ENCODE results near the gene TULP4. TPM values are rescaled to one million over a fixed set of nuclear protein-coding genes. Genes with fewer than 3 reads are reported as not detected.

TULP4 gene
- total and polyA plus RNA-seq, 2 of the 8 experiments (the other 6 are each of a cell fraction or from before 2014, with no cell fraction given), result 7.7 to 51.6 TPM

DNA sequence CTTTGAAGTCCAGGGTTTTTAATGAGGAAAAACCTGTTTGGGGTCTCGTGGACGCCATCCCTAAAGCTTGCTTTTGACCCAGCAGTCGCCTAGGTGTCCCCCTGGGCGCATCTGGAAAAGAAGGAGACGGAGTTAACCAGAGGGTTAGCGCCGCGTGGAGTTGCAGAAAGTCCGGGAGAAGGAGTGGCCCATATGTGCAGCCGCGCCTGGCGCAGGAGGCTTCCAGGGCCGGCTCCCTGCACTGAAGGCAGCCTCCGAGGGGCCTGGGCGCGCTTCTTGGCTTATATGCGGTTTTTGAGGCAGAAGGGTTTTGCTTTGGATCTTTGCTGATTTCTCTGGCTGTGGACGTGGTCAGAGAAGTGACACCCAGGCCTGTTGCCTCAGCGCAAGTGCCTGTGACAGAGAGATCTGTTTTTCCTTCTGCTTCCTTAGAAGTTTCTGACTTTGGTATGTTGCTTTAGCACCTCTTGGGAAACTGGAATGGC lies 248.6 kb downstream of the TULP4 start:
- POLR2A ChIA-PET (ENCODE audit: partially characterized antibody), result interaction anchor here (0.9 to 3.1 kb wide), 2 partner anchors 21 to 334 kb away, joined by 3 to 19 read pairs; no protein-coding TSS in a partner anchor
- Histone ChIP-seq H2BK120ac (replicated peaks; ENCODE audit: low read depth, low read length) (no peak overlapping the region), H4K20me1 (replicated peaks in 1 of 2; ENCODE audit: control insufficient read depth in 1 of 2, insufficient read depth in 2 of 2, low read length in 2 of 2) (peaks cover 19 to 29% of the 10 kb centered on the region in 2 experiments), H3K4ac (replicated peaks; ENCODE audit: insufficient read length, low read depth, low read length) (no peak overlapping the region), H3K4me3 (ENCODE audit: extremely low read depth in 1 of 4, insufficient read depth in 2 of 4, low read depth in 3 of 4, low read length in 4 of 4) (peak overlapping the region; percentile 58 to 95 (median 66)), H3K79me2 (ENCODE audit: control insufficient read depth in 1 of 2, insufficient read depth in 2 of 2, low read length in 2 of 2) (peaks cover 7 to 52% of the 10 kb centered on the region in 2 experiments; a peak in 3 of 4 replicates), H3K27ac (ENCODE audit: low read depth, low read length) (no peak overlapping the region), H3K18ac (ENCODE audit: extremely low read depth, low read length) (no peak overlapping the region), H3K27me3 (replicated peaks in 1 of 4; ENCODE audit: control insufficient read depth in 3 of 4, extremely low read depth in 1 of 4, insufficient read depth in 3 of 4, low read length in 3 of 4) (no peaks in the 10 kb centered on the region), H4K5ac (ENCODE audit: insufficient read length, low read depth, low read length) (no peak overlapping the region), H3K36me3 (ENCODE audit: control insufficient read depth in 2 of 4, insufficient read depth in 4 of 4, low read length in 3 of 4) (no peaks in the 10 kb centered on the region), H4K8ac (ENCODE audit: extremely low read depth, insufficient read depth, low read length) (no peak overlapping the region), H2BK20ac (ENCODE audit: low read length) (no peak overlapping the region), H2AK5ac (ENCODE audit: low read depth, low read length) (no peak overlapping the region), H2BK12ac (ENCODE audit: low read depth, low read length) (no peak overlapping the region), H3K9me3 (ENCODE audit: insufficient read depth in 2 of 2, low read depth in 1 of 2, low read length in 1 of 2) (no peaks in the 10 kb centered on the region), H3K79me1 (ENCODE audit: low read depth, low read length) (peaks cover 25% of the 10 kb centered on the region), H3K4me1 (replicated peaks in 1 of 4; ENCODE audit: control insufficient read depth in 3 of 4, insufficient read depth in 4 of 4, low read length in 3 of 4) (peaks cover 5 to 9% (median 8%) of the 10 kb centered on the region in 4 experiments; a peak in 6 of 7 replicates), H3K23me2 (ENCODE audit: low read depth, low read length) (peaks cover 3% of the 10 kb centered on the region; the same call in 1 of the 2 replicates), H3K56ac (replicated peaks; ENCODE audit: insufficient read length, low read depth, low read length) (no peak overlapping the region), H3K4me2 (ENCODE audit: insufficient read depth in 1 of 2, low read depth in 2 of 2, low read length in 2 of 2) (peak overlapping the region; percentile 80 to 83), H2BK15ac (ENCODE audit: low read length) (no peak overlapping the region), H2BK5ac (ENCODE audit: low read depth, low read length) (no peak overlapping the region), H2AFZ (ENCODE audit: low read length) (0 out of 2 replicates have a peak overlapping the region, but pooled peaks have one; percentile 13), H3K23ac (ENCODE audit: insufficient read length) (no peak overlapping the region), H3K14ac (ENCODE audit: insufficient read length) (no peak overlapping the region), H3K9ac (replicated peaks in 1 of 4; ENCODE audit: extremely low read depth in 1 of 4, low read depth in 3 of 4, low read length in 3 of 4) (peak overlapping the region in 3 of 4 experiments; percentile 15 to 85 (median 75); a peak in 5 of 7 replicates), H4K91ac (replicated peaks; ENCODE audit: insufficient read length, low read length) (no peak overlapping the region)
- DNase-seq (ENCODE audit: low read depth in 1 of 2, low spot score in 2 of 2) (no peak), FAIRE-seq (no peak)
- TF ChIP-seq, protein P1, sequence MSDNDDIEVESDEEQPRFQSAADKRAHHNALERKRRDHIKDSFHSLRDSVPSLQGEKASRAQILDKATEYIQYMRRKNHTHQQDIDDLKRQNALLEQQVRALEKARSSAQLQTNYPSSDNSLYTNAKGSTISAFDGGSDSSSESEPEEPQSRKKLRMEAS (IDR thresholded peaks at IDR 0.05), result peak; percentile 51; the same call in 1 of the 2 replicates
- TF ChIP-seq, protein P2, sequence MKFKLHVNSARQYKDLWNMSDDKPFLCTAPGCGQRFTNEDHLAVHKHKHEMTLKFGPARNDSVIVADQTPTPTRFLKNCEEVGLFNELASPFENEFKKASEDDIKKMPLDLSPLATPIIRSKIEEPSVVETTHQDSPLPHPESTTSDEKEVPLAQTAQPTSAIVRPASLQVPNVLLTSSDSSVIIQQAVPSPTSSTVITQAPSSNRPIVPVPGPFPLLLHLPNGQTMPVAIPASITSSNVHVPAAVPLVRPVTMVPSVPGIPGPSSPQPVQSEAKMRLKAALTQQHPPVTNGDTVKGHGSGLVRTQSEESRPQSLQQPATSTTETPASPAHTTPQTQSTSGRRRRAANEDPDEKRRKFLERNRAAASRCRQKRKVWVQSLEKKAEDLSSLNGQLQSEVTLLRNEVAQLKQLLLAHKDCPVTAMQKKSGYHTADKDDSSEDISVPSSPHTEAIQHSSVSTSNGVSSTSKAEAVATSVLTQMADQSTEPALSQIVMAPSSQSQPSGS (IDR thresholded peaks at IDR 0.05; ENCODE audit: low read length), result no peak
- peak; percentile 2 for TF ChIP-seq KDM4A (IDR thresholded peaks at IDR 0.05; ENCODE audit: low read depth, low read length, severe bottlenecking)
- no peak for TF ChIP-seq JUN (IDR thresholded peaks at IDR 0.05; ENCODE audit: low read depth, low read length)
- CTCF ChIA-PET (ENCODE audit: partially characterized antibody), result interaction anchor here (1.0 to 1.1 kb wide), 2 partner anchors 41 to 130 kb away, joined by 3 to 5 read pairs; no protein-coding TSS in a partner anchor
- 27% methylated on average over 19 of the region's 19 CpGs; no CpG with 5 or more reads in 1 of the 2 experiments for WGBS, 2 experiments (ENCODE audit: extremely low coverage in 1 of 2, insufficient coverage in 1 of 2, insufficient read length in 1 of 2, insufficient replicate concordance in 2 of 2, low coverage in 1 of 2, low lambda C conversion rate in 2 of 2, missing lambda C conversion rate in 1 of 2)
